HG02610 (cell line): ENCODE data around the gene PRKACB.

Source experiments
- ATAC-seq: cut with Tn5 transposase; IDR thresholded peaks from one replicate; pipeline ENCODE4 v1.9.1; 2021; ENCODE audit warnings: mild to moderate bottlenecking, moderate library complexity; ENCODE audit not compliant: unreplicated experiment

Gene PRKACB

DNA sequence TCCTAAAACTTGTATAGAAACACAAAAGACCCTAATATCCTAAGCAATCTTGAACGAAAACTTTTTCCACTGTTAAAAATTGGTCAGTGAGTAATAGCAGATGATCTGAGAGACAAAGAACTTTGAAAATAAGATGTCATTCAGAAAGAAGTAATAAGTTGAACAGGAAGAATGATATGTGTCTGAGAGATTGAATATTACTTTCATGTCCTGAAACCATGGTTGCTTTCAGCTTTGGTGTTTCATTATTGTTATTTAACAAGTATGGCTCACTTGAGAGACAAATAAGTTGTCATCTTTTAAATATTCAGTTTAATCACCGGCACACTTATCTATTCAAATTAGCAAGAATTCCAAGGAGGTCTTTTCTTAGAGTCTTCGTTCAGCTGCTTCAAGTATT lies 11.4 kb downstream of the PRKACB start:
- no peak for ATAC-seq

GRCh38 chr1:84156210-84156621 lies 12.1 kb downstream of the PRKACB start:
- peak; percentile 31 for ATAC-seq

- no peak for ATAC-seq
Observed at GRCh38 chr1:84159533-84160240, 15.6 kb downstream of the PRKACB start.

- no peak for ATAC-seq
Observed at GRCh38 chr1:84162295-84162694, 18.2 kb downstream of the PRKACB start.

DNA sequence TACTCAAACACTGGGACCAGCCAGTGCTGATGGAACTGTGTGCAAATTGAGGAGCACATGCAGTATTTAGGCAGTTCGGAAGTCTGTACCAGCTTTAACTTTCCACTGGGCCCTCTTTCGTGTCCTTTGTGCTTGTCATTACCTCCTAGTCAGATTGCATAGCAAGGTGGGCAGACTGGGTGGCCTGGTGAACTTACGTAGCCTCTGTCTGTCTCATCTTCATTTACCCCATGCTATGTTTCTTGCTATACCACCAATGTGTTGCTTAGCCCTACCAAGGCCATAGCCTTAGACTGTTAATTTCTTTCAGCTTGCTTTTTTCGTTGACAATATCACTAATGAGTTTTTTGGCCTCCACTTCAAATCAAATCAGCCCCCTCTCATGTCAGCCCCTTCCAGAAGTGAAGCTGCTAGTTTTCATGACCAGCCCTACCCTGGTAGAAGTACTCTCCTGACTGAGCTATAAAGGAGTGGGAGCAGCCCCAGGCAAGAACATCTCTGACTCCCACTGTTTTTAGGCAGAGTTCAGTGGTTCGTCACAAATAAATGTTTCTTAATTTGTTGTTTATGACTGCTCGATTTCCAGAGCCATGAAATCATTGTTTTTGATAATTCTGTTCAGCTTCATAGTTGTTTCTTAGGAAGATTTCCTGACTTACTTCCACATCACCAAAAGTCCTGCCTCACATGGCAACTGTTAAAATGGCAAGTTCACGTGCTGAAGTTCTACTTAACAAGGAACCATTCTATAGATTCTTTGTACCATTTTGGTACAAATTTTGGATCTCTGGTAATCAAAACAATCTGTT lies 19.3 kb downstream of the PRKACB start:
- no peak for ATAC-seq

GRCh38 chr1:84164161-84164560 lies 20.1 kb downstream of the PRKACB start:
- ATAC-seq, result no peak

DNA sequence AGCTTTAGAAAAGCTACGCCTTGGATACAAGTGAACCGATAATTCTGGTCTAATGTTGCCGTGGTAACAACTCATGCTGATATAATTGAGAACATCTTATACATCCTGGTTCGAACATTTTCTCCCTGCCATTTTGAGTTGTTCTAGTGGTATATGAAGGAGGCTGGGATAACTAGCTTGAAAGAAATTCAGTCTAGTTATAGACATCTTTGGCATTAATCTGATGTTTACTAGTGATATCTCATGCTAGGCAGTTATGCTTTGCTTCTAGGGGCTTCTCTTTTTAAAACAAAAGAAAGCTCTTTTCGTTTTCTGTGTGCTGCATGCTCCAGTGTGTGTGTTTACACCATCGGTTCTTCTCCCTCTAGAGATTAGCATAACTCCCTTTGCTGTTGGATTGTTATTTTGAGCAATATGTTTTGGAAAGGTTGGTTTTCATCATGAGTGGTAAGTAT lies 20.5 kb downstream of the PRKACB start:
- no peak for ATAC-seq

GRCh38 chr1:84165601-84166000 lies 21.5 kb downstream of the PRKACB start:
- ATAC-seq, result no peak

- ATAC-seq, result peak; percentile 91
Observed at GRCh38 chr1:84166797-84167196, 22.7 kb downstream of the PRKACB start.

DNA sequence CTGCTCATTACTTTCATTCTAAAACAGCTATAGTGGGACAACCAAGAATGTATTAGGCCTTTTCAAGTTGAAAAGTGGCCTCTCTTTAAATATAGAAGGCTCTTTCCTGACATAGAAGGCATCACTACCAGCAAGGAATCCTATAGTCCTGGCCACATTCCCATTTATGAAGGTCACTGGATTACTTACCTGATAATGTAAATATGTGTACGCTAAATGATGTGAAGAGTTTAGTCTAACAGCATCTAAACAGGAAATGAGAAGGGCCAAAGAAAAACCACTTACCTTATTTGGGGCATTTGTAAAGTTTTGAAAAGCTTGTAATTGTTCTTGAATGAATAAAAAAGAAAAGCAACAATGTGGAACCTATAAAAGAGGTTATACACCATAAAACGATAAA lies 24.7 kb downstream of the PRKACB start:
- no peak for ATAC-seq

DNA sequence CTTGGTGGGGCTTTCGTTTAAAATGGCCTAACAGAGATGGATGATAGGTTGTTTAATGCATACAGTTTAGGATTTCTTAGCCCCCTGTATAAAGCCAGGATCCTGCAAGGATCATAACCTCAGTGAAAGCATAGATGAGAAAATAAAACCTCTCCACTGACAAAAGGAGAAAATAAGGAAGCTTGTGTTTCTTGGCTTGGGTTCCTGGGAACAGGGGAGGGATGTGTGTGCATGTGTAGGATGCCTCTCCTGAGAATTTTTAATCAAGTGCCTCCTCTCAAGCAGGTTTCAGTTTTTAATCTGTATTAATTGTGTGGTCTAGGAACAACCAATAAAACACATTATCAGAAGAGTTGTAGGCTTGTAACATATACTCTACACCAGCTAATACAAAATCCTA lies 26.1 kb downstream of the PRKACB start:
- no peak for ATAC-seq

GRCh38 chr1:84171481-84171880 lies 27.4 kb downstream of the PRKACB start:
- no peak for ATAC-seq

- no peak for ATAC-seq
Observed at GRCh38 chr1:84174051-84174556, 30.0 kb downstream of the PRKACB start.

GRCh38 chr1:84181350-84182005 lies 37.4 kb downstream of the PRKACB start:
- ATAC-seq, result no peak

DNA sequence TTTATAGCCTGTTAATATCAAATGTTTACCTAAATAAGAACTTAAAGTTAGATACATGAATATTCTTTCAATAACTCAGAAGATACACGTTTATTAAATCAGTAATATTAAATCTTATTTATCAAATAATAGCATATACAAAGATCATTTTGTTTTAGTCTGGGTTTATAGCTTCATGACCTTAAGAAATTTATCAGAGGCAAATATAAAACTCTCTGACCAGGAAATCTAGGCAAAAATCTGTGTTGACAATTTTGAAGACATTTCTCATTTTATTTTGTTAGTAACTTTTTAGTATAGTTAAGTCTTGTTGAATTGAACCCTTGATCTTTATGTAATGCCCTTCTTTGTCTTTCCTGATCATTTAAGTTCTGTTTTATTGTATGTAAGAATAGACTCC lies 46.4 kb downstream of the PRKACB start:
- ATAC-seq, result no peak

- no peak for ATAC-seq
Observed at GRCh38 chr1:84192681-84193080, 48.6 kb downstream of the PRKACB start.

- ATAC-seq, result no peak
Observed at GRCh38 chr1:84198832-84199231, 54.8 kb downstream of the PRKACB start.

DNA sequence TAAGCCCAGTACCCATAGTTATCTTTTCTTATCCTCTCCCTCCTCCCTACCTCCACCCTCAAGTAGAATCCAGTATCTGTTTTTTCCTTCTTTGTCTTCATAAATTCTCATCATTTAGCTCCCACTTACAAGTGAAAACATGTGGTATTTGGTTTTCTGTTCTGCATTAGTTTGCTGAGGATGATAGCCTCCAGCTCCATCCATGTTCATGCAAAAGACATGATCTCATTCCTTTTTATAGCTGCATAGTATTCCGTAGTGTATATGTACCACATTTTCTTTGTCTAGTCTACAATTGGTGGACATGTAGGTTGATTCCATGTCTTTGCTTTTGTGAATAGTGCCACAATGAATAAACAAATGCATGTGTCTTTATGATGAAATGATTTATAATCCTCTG lies 55.2 kb downstream of the PRKACB start:
- ATAC-seq, result no peak

DNA sequence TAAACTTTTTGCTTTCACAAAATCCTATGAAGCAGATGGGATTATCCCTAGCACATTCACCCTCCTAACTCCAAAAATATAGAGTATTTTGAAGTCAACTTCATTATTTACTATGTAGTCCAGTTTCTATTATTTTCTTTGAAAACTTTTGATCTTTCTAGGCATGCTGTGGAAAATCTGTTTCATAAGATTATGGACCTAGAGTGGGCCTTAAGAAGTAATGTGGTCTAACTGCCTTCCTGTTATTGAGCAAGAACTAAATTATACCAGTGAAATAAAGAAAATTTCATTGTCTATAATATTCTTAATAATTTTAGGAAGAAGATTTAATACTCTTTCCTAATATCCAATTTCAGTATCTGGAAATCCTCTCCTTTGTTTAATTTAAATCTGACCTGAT lies 58.1 kb downstream of the PRKACB start:
- no peak for ATAC-seq

GRCh38 chr1:84206375-84206774 lies 62.3 kb downstream of the PRKACB start:
- no peak for ATAC-seq

DNA sequence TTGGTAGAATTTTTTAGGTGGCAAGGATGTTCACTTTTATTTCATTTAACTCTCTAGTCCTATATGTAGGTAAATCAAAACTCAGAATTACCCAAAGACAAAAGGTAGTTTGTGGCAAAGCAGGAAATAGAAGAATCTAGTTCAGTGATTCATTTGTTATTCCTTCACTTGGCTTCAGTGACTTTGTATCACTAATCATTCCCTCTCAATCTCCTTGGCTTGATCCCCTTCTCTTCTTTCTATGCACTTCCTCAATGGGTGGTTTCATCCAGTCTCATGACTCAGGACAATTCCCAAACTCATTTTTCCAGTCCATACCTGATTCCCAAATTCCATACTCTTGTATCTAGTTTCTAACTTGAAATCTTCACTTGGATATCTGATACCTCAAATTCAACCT lies 64.9 kb downstream of the PRKACB start:
- ATAC-seq, result no peak
